ENCODE results near the gene TFF3. TPM values are rescaled to one million over a fixed set of nuclear protein-coding genes. Genes with fewer than 3 reads are reported as not detected.

Gene TFF3
- total RNA-seq, 1 experiment from 2014 or later: not detected

GRCh38 chr21:42286416-42286815 lies 28.8 kb downstream of the TFF3 start:
- TF ChIP-seq EZH2 (IDR thresholded peaks at IDR 0.05; ENCODE audit: borderline replicate concordance, low read depth, low read length, poor library complexity, severe bottlenecking) (no peak), CTCF (conservative IDR thresholded peaks at IDR 0.05; ENCODE audit: low read depth, low read length) (no peak)
- intact Hi-C loops (cut with micrococcal nuclease; ENCODE audit: unreplicated experiment): no loop called here
- BruUV-seq (replicated peaks): no TSS peak
- CTCF ChIA-PET: no interaction called here
- no peak overlapping the region for H3K27ac ChIP-seq (ENCODE audit: low read depth, low read length, poor library complexity, severe bottlenecking)
- no peak for DNase-seq (ENCODE audit: low spot score)
- no peaks in the 10 kb centered on the region for H3K27me3 ChIP-seq (replicated peaks; ENCODE audit: insufficient read depth, low read depth, low read length, poor library complexity)
- H3K4me3 ChIP-seq (ENCODE audit: low read depth, low read length, poor library complexity, severe bottlenecking): no peak overlapping the region
- POLR2A ChIA-PET (ENCODE audit: low non-redundant PET): no interaction called here
- H3K36me3 ChIP-seq (ENCODE audit: insufficient read depth, low read length, poor library complexity, severe bottlenecking): no peaks in the 10 kb centered on the region
- no peaks in the 10 kb centered on the region for H3K4me1 ChIP-seq (ENCODE audit: insufficient read depth, low read length, poor library complexity, severe bottlenecking)
- no peaks in the 10 kb centered on the region for H3K9me3 ChIP-seq (ENCODE audit: low read depth, low read length, poor library complexity, severe bottlenecking)

- POLR2A ChIA-PET (ENCODE audit: low non-redundant PET): no interaction called here
- BruUV-seq (replicated peaks): no TSS peak
- Histone ChIP-seq H3K4me3 (ENCODE audit: low read depth, low read length, poor library complexity, severe bottlenecking) (no peak overlapping the region), H3K27ac (ENCODE audit: low read depth, low read length, poor library complexity, severe bottlenecking) (no peak overlapping the region), H3K36me3 (ENCODE audit: insufficient read depth, low read length, poor library complexity, severe bottlenecking) (no peaks in the 10 kb centered on the region), H3K27me3 (replicated peaks; ENCODE audit: insufficient read depth, low read depth, low read length, poor library complexity) (no peaks in the 10 kb centered on the region), H3K4me1 (ENCODE audit: insufficient read depth, low read length, poor library complexity, severe bottlenecking) (no peaks in the 10 kb centered on the region), H3K9me3 (ENCODE audit: low read depth, low read length, poor library complexity, severe bottlenecking) (no peaks in the 10 kb centered on the region)
- TF ChIP-seq CTCF (conservative IDR thresholded peaks at IDR 0.05; ENCODE audit: low read depth, low read length) (no peak), EZH2 (IDR thresholded peaks at IDR 0.05; ENCODE audit: borderline replicate concordance, low read depth, low read length, poor library complexity, severe bottlenecking) (no peak)
- CTCF ChIA-PET: no interaction called here
- intact Hi-C loops (cut with micrococcal nuclease; ENCODE audit: unreplicated experiment): no loop called here
- no peak for DNase-seq (ENCODE audit: low spot score)
Observed at GRCh38 chr21:42285569-42286245, 29.5 kb downstream of the TFF3 start.

- ChIA-PET POLR2A (ENCODE audit: low non-redundant PET) (interaction anchor here (0.6 kb wide), 1 partner anchor 689 kb away, joined by 3 read pairs; no protein-coding TSS in a partner anchor), CTCF (no interaction called here)
- Histone ChIP-seq H3K4me3 (ENCODE audit: low read depth, low read length, poor library complexity, severe bottlenecking) (no peak overlapping the region), H3K36me3 (ENCODE audit: insufficient read depth, low read length, poor library complexity, severe bottlenecking) (no peaks in the 10 kb centered on the region), H3K9me3 (ENCODE audit: low read depth, low read length, poor library complexity, severe bottlenecking) (no peaks in the 10 kb centered on the region), H3K27ac (ENCODE audit: low read depth, low read length, poor library complexity, severe bottlenecking) (no peak overlapping the region), H3K4me1 (ENCODE audit: insufficient read depth, low read length, poor library complexity, severe bottlenecking) (no peaks in the 10 kb centered on the region), H3K27me3 (replicated peaks; ENCODE audit: insufficient read depth, low read depth, low read length, poor library complexity) (no peaks in the 10 kb centered on the region)
- no TSS peak for BruUV-seq (replicated peaks)
- intact Hi-C loops (cut with micrococcal nuclease; ENCODE audit: unreplicated experiment): no loop called here
- DNase-seq (ENCODE audit: low spot score): no peak
- no peak for TF ChIP-seq EZH2 (IDR thresholded peaks at IDR 0.05; ENCODE audit: borderline replicate concordance, low read depth, low read length, poor library complexity, severe bottlenecking)
- no peak for TF ChIP-seq CTCF (conservative IDR thresholded peaks at IDR 0.05; ENCODE audit: low read depth, low read length)
Observed at GRCh38 chr21:42282715-42283114, 32.5 kb downstream of the TFF3 start.

Measured in A673 (cell line).